ENCODE results near the gene EEF1B2.
"Not testable (repeated sequence)": the region's sequence is repeated elsewhere in the genome, so short reads cannot be mapped to it uniquely, and the experiment has no call there.

The EEF1B2 gene

DNA sequence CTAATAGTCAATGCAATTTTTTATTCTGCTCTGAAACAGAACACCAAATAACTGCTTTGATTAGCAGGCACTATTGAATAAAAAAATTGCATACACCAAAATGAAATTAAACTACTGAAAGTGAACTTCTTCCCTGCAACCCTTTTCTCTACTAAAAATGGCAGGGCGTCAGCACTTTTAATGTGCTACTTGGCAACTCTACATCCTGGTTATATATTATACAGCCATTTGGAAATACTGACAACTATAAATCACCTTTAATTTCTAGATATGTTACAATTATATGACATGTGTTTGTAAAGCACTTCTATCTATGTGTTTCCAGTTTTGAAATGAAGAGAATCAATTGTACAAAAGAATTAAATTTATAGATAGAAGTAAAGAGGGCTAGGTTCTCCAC, 10.4 kb upstream of the EEF1B2 start:
- H3K4me1 ChIP-seq (ENCODE audit: control insufficient read depth, insufficient read depth, low read length): no peaks in the 10 kb centered on the region
- no peaks in the 10 kb centered on the region for H3K9me3 ChIP-seq (ENCODE audit: control insufficient read depth, insufficient read depth, low read length)
- peaks cover 85% of the 10 kb centered on the region for H3K36me3 ChIP-seq (ENCODE audit: control insufficient read depth, insufficient read depth, low read length)
- no peaks in the 10 kb centered on the region for H3K27me3 ChIP-seq (ENCODE audit: control insufficient read depth, insufficient read depth, low read length)
- no peak overlapping the region for H3K4me3 ChIP-seq (ENCODE audit: low read depth, low read length)
- no peak overlapping the region for H3K27ac ChIP-seq (ENCODE audit: low read depth, low read length)
- no peak overlapping the region for H3K9ac ChIP-seq (ENCODE audit: low read depth, low read length)

GRCh38 chr2:206150168-206150567, 9.5 kb upstream of the EEF1B2 start:
- H3K27me3 ChIP-seq (ENCODE audit: control insufficient read depth, insufficient read depth, low read length): no peaks in the 10 kb centered on the region
- H3K27ac ChIP-seq (ENCODE audit: low read depth, low read length): no peak overlapping the region
- H3K4me1 ChIP-seq (ENCODE audit: control insufficient read depth, insufficient read depth, low read length): no peaks in the 10 kb centered on the region
- H3K9ac ChIP-seq (ENCODE audit: low read depth, low read length): no peak overlapping the region
- H3K4me3 ChIP-seq (ENCODE audit: low read depth, low read length): no peak overlapping the region
- no peaks in the 10 kb centered on the region for H3K9me3 ChIP-seq (ENCODE audit: control insufficient read depth, insufficient read depth, low read length)
- peaks cover 77% of the 10 kb centered on the region for H3K36me3 ChIP-seq (ENCODE audit: control insufficient read depth, insufficient read depth, low read length)

DNA sequence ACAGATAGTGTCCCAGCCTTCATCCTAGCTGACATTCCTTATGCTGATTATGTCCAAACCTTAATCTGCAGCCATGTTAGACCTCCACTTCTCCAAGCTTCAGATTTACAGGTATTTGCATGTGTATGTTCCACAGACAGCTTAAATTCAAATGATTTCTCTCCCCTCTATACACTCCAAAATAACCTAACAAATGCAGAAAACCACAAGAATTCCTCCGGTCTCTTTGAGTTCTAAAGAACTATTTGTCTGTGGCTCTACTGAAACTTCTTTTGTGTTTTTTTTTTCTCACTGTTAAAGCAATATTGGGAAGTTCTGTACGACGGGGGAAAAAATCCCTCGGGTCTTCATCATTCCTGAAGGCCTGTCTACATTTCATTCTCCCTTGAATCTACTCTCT, 9.1 kb upstream of the EEF1B2 start:
- no peak overlapping the region for H3K9ac ChIP-seq (ENCODE audit: low read depth, low read length)
- no peaks in the 10 kb centered on the region for H3K4me1 ChIP-seq (ENCODE audit: control insufficient read depth, insufficient read depth, low read length)
- H3K9me3 ChIP-seq (ENCODE audit: control insufficient read depth, insufficient read depth, low read length): no peaks in the 10 kb centered on the region
- H3K27me3 ChIP-seq (ENCODE audit: control insufficient read depth, insufficient read depth, low read length): no peaks in the 10 kb centered on the region
- peaks cover 72% of the 10 kb centered on the region for H3K36me3 ChIP-seq (ENCODE audit: control insufficient read depth, insufficient read depth, low read length)
- H3K4me3 ChIP-seq (ENCODE audit: low read depth, low read length): no peak overlapping the region
- no peak overlapping the region for H3K27ac ChIP-seq (ENCODE audit: low read depth, low read length)

GRCh38 chr2:206154197-206154596, 5.5 kb upstream of the EEF1B2 start:
- Histone ChIP-seq H3K36me3 (ENCODE audit: control insufficient read depth, insufficient read depth, low read length) (peaks cover 43% of the 10 kb centered on the region), H3K27me3 (ENCODE audit: control insufficient read depth, insufficient read depth, low read length) (no peaks in the 10 kb centered on the region), H3K27ac (ENCODE audit: low read depth, low read length) (no peak overlapping the region), H3K4me1 (ENCODE audit: control insufficient read depth, insufficient read depth, low read length) (no peaks in the 10 kb centered on the region), H3K9ac (ENCODE audit: low read depth, low read length) (no peak overlapping the region), H3K4me3 (ENCODE audit: low read depth, low read length) (no peak overlapping the region), H3K9me3 (ENCODE audit: control insufficient read depth, insufficient read depth, low read length) (no peaks in the 10 kb centered on the region)

- not testable (repeated sequence) for H3K9ac ChIP-seq (ENCODE audit: low read depth, low read length); H3K9me3 ChIP-seq (ENCODE audit: control insufficient read depth, insufficient read depth, low read length); H3K27me3 ChIP-seq (ENCODE audit: control insufficient read depth, insufficient read depth, low read length); H3K27ac ChIP-seq (ENCODE audit: low read depth, low read length); H3K4me3 ChIP-seq (ENCODE audit: low read depth, low read length); H3K4me1 ChIP-seq (ENCODE audit: control insufficient read depth, insufficient read depth, low read length)
- peaks cover 32% of the 10 kb centered on the region for H3K36me3 ChIP-seq (ENCODE audit: control insufficient read depth, insufficient read depth, low read length)
Observed at GRCh38 chr2:206157014-206157413, 2.7 kb upstream of the EEF1B2 start.

- Histone ChIP-seq H3K4me3 (ENCODE audit: low read depth, low read length) (peak overlapping the region; percentile 89), H3K27ac (ENCODE audit: low read depth, low read length) (peak overlapping the region; percentile 96), H3K9me3 (ENCODE audit: control insufficient read depth, insufficient read depth, low read length) (no peaks in the 10 kb centered on the region), H3K9ac (ENCODE audit: low read depth, low read length) (peak overlapping the region; percentile 77), H3K27me3 (ENCODE audit: control insufficient read depth, insufficient read depth, low read length) (no peaks in the 10 kb centered on the region), H3K4me1 (ENCODE audit: control insufficient read depth, insufficient read depth, low read length) (peaks cover 6% of the 10 kb centered on the region), H3K36me3 (ENCODE audit: control insufficient read depth, insufficient read depth, low read length) (peaks cover 41% of the 10 kb centered on the region)
Observed at GRCh38 chr2:206158563-206159345, 941 bp upstream of the EEF1B2 start.

DNA sequence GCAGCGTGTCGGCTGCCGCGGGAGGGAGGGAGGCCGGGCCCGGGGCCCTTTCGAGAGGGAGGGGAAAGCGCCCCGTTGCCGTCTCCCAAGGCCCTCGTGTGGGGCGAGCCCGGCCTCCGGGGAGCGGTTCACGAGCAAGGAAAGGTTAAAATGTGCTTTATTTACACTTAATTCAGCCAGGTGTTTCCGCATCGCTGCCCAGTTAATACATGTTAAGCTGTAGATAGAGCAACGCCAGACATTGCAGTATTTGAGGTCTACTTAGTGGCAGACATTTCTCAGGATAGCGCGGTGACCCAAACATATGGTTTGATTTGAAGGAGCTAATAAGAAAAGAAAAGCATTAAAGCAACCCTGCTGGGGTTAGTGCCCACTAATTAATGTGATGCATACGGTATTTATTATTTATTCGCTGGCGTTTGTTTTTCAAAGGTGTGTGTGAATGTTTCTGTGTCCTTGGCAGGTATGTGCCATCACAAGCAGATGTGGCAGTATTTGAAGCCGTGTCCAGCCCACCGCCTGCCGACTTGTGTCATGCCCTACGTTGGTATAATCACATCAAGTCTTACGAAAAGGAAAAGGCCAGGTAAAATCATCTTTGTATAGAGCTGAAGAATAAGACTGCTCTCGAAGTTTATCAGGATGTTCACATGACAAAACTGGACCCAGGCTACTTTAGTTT, 571 bp downstream of the EEF1B2 start:
- Histone ChIP-seq H3K9me3 (ENCODE audit: control insufficient read depth, insufficient read depth, low read length) (no peaks in the 10 kb centered on the region), H3K4me3 (ENCODE audit: low read depth, low read length) (peak overlapping the region; percentile 89), H3K27ac (ENCODE audit: low read depth, low read length) (peak overlapping the region; percentile 96), H3K9ac (ENCODE audit: low read depth, low read length) (peak overlapping the region; percentile 95), H3K36me3 (ENCODE audit: control insufficient read depth, insufficient read depth, low read length) (peaks cover 48% of the 10 kb centered on the region), H3K4me1 (ENCODE audit: control insufficient read depth, insufficient read depth, low read length) (peaks cover 6% of the 10 kb centered on the region), H3K27me3 (ENCODE audit: control insufficient read depth, insufficient read depth, low read length) (no peaks in the 10 kb centered on the region)

GRCh38 chr2:206160807-206161179, 1.1 kb downstream of the EEF1B2 start:
- peaks cover 48% of the 10 kb centered on the region for H3K36me3 ChIP-seq (ENCODE audit: control insufficient read depth, insufficient read depth, low read length)
- peak overlapping the region; percentile 96 for H3K27ac ChIP-seq (ENCODE audit: low read depth, low read length)
- peak overlapping the region; percentile 89 for H3K4me3 ChIP-seq (ENCODE audit: low read depth, low read length)
- peaks cover 6% of the 10 kb centered on the region for H3K4me1 ChIP-seq (ENCODE audit: control insufficient read depth, insufficient read depth, low read length)
- H3K27me3 ChIP-seq (ENCODE audit: control insufficient read depth, insufficient read depth, low read length): no peaks in the 10 kb centered on the region
- H3K9me3 ChIP-seq (ENCODE audit: control insufficient read depth, insufficient read depth, low read length): no peaks in the 10 kb centered on the region
- peak overlapping the region; percentile 95 for H3K9ac ChIP-seq (ENCODE audit: low read depth, low read length)

DNA sequence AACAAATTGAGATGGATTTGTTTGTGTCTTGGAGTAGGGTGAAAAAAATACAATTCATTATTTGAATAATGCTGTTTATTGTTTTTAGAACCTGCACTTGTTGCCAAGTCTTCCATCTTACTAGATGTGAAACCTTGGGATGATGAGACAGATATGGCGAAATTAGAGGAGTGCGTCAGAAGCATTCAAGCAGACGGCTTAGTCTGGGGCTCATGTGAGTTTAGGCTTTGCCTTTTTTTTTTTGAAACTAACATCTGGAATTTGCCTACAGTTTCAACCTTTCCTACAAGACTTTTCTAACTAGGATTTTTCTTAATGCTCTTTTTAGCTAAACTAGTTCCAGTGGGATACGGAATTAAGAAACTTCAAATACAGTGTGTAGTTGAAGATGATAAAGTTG, 2.7 kb downstream of the EEF1B2 start:
- Histone ChIP-seq H3K36me3 (ENCODE audit: control insufficient read depth, insufficient read depth, low read length) (peaks cover 41% of the 10 kb centered on the region), H3K27ac (ENCODE audit: low read depth, low read length) (peak overlapping the region; percentile 65)

DNA sequence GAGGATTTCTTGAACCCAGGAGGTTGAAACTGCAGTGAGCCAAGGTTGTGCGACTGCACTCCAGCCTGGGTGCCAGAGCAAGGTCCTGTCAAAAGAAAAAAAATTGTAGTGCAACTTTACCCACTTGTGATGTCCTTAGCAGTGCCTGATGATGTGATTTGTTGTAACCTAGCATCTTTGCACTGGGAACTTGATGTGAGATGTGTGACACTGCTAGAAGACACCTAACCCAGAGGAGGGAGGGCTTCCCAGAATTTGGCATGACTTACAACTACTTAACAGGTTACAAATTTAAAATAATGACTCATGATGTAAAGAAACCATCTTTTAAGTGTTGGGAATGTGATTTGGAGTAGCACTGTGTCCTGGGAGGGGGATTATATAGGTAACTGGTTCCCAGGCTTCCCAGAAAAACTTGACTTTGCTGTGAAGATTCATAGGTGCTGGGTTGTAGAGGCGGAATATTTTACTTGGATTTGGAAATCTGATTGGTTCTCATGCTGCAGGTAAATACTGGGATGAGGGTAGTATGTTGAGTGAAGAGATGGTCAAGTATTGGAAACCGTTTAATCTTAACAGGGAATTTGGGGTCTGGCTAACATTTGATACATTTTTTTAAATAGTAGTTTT, 3.7 kb downstream of the EEF1B2 start:
- H3K9ac ChIP-seq (ENCODE audit: low read depth, low read length): no peak overlapping the region
- no peaks in the 10 kb centered on the region for H3K27me3 ChIP-seq (ENCODE audit: control insufficient read depth, insufficient read depth, low read length)
- no peaks in the 10 kb centered on the region for H3K9me3 ChIP-seq (ENCODE audit: control insufficient read depth, insufficient read depth, low read length)
- H3K36me3 ChIP-seq (ENCODE audit: control insufficient read depth, insufficient read depth, low read length): peaks cover 46% of the 10 kb centered on the region
- no peak overlapping the region for H3K4me3 ChIP-seq (ENCODE audit: low read depth, low read length)
- peak overlapping the region; percentile 65 for H3K27ac ChIP-seq (ENCODE audit: low read depth, low read length)
- H3K4me1 ChIP-seq (ENCODE audit: control insufficient read depth, insufficient read depth, low read length): peaks cover 6% of the 10 kb centered on the region

More for the DNA sequence above, 2.7 kb downstream of the EEF1B2 start:
- not testable (repeated sequence) for H3K9me3 ChIP-seq (ENCODE audit: control insufficient read depth, insufficient read depth, low read length); H3K4me3 ChIP-seq (ENCODE audit: low read depth, low read length); H3K27me3 ChIP-seq (ENCODE audit: control insufficient read depth, insufficient read depth, low read length); H3K9ac ChIP-seq (ENCODE audit: low read depth, low read length); H3K4me1 ChIP-seq (ENCODE audit: control insufficient read depth, insufficient read depth, low read length)

- H3K27ac ChIP-seq (ENCODE audit: low read depth, low read length): no peak overlapping the region
- H3K9ac ChIP-seq (ENCODE audit: low read depth, low read length): no peak overlapping the region
- H3K27me3 ChIP-seq (ENCODE audit: control insufficient read depth, insufficient read depth, low read length): no peaks in the 10 kb centered on the region
- H3K36me3 ChIP-seq (ENCODE audit: control insufficient read depth, insufficient read depth, low read length): peaks cover 46% of the 10 kb centered on the region
- H3K9me3 ChIP-seq (ENCODE audit: control insufficient read depth, insufficient read depth, low read length): no peaks in the 10 kb centered on the region
- peaks cover 6% of the 10 kb centered on the region for H3K4me1 ChIP-seq (ENCODE audit: control insufficient read depth, insufficient read depth, low read length)
- H3K4me3 ChIP-seq (ENCODE audit: low read depth, low read length): no peak overlapping the region
Observed at GRCh38 chr2:206164261-206164862, 4.7 kb downstream of the EEF1B2 start.

Data from HUES48 (cell line).